Dedifferentiated amniotic fluid mesenchymal stem cell (primary cell): ENCODE data around the gene TRNP1.
"Not testable (repeated sequence)": the region's sequence is repeated elsewhere in the genome, so short reads cannot be mapped to it uniquely, and the experiment has no call there.

Experiments
- DNase-seq: peaks from one replicate; pipeline ENCODE4 v3.0.0-alpha.2; 2016; ENCODE audit errors: extremely low spot score

Gene TRNP1

GRCh38 chr1:26972821-26973220 is 20.7 kb upstream of the TRNP1 start:
- DNase-seq = no peak

GRCh38 chr1:26976621-26977510 is 16.6 kb upstream of the TRNP1 start:
- no peak for DNase-seq

- no peak for DNase-seq
These were observed 14.6 kb upstream of the TRNP1 start for GRCh38 chr1:26978901-26979300.

GRCh38 chr1:26981146-26981846 is 12.2 kb upstream of the TRNP1 start:
- peak; percentile 11 for DNase-seq

GRCh38 chr1:26983863-26984262 is 9.6 kb upstream of the TRNP1 start:
- DNase-seq = peak; percentile 11

- DNase-seq = no peak
These were observed 9.2 kb upstream of the TRNP1 start for GRCh38 chr1:26984291-26984690.

GRCh38 chr1:26986658-26987057 is 6.8 kb upstream of the TRNP1 start:
- DNase-seq = no peak

- not testable (repeated sequence) for DNase-seq
These were observed 3.9 kb upstream of the TRNP1 start for GRCh38 chr1:26989403-26990109.

- no peak for DNase-seq
These were observed 2.0 kb upstream of the TRNP1 start for GRCh38 chr1:26991310-26992116.

GRCh38 chr1:26994020-26994786 is 711 bp downstream of the TRNP1 start:
- DNase-seq = no peak

- no peak for DNase-seq
These were observed 1.5 kb downstream of the TRNP1 start for GRCh38 chr1:26994787-26995517.

GRCh38 chr1:26996024-26996423 is 2.5 kb downstream of the TRNP1 start:
- DNase-seq = peak; percentile 39

- DNase-seq = no peak
These were observed 3.2 kb downstream of the TRNP1 start for GRCh38 chr1:26996665-26997064.

- DNase-seq = no peak
These were observed 5.2 kb downstream of the TRNP1 start for GRCh38 chr1:26998429-26999300.

GRCh38 chr1:26999440-26999987 is 6.0 kb downstream of the TRNP1 start:
- DNase-seq = peak; percentile 98

GRCh38 chr1:27000090-27000816 is 6.8 kb downstream of the TRNP1 start:
- no peak for DNase-seq

- no peak for DNase-seq
These were observed 7.4 kb downstream of the TRNP1 start for GRCh38 chr1:27000817-27001460.
